HUES6 (cell line): ENCODE measurements around the gene ZBED6.
"Not testable (repeated sequence)": the region's sequence is repeated elsewhere in the genome, so short reads cannot be mapped to it uniquely, and the experiment has no call there.

ENCODE experiments used
- H3K27ac ChIP-seq: 2 replicates; pipeline ENCODE4 v1.7.0; 2013; ENCODE audit warnings: low read depth, mild to moderate bottlenecking, low read length, inconsistent platforms
- H3K27me3 ChIP-seq: 2 replicates; pipeline ENCODE4 v1.6.1; 2013; ENCODE audit warnings: low read length; ENCODE audit not compliant: control insufficient read depth, insufficient read depth
- H3K36me3 ChIP-seq: 2 replicates; pipeline ENCODE4 v1.6.1; 2013; ENCODE audit warnings: low read length; ENCODE audit not compliant: control insufficient read depth, insufficient read depth
- H3K4me1 ChIP-seq: 2 replicates; pipeline ENCODE4 v1.6.1; 2013; ENCODE audit warnings: low read length; ENCODE audit not compliant: control insufficient read depth, insufficient read depth
- H3K4me3 ChIP-seq: 2 replicates; pipeline ENCODE4 v1.5.1; 2013; ENCODE audit warnings: low read depth, low read length
- H3K9ac ChIP-seq: one replicate; pipeline ENCODE4 v1.6.1; 2013; ENCODE audit warnings: mild to moderate bottlenecking, low read length
- H3K9me3 ChIP-seq: 2 replicates; pipeline ENCODE4 v1.6.1; 2013; ENCODE audit warnings: low read depth, low read length; ENCODE audit not compliant: control insufficient read depth, insufficient read depth

Gene ZBED6

DNA sequence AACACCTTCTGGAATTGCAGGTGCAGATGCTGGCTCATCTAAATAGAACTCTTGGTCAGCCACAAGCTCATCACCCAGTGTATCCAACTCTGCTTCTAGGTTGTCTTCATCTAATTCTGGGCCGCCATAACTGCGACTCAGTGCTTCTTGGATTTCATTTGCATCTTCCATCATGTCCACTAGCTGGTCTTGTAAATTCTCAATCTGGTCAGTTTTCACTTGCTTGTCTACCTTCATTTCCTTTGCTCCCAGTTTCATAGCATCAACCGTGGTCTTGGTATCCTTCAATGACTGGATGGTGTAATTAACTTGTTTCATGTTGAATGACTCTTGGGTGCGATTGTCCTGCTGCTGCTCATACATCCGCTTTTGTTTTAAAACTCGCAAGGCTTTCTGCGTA, 10.3 kb downstream of the ZBED6 start:
- H3K27me3 ChIP-seq, result no peaks in the 10 kb centered on the region
- H3K4me3 ChIP-seq, result no peak overlapping the region
- H3K9ac ChIP-seq, result no peak overlapping the region
- no peak overlapping the region for H3K27ac ChIP-seq
- no peaks in the 10 kb centered on the region for H3K4me1 ChIP-seq
- no peaks in the 10 kb centered on the region for H3K9me3 ChIP-seq
- peaks cover 59% of the 10 kb centered on the region for H3K36me3 ChIP-seq

DNA sequence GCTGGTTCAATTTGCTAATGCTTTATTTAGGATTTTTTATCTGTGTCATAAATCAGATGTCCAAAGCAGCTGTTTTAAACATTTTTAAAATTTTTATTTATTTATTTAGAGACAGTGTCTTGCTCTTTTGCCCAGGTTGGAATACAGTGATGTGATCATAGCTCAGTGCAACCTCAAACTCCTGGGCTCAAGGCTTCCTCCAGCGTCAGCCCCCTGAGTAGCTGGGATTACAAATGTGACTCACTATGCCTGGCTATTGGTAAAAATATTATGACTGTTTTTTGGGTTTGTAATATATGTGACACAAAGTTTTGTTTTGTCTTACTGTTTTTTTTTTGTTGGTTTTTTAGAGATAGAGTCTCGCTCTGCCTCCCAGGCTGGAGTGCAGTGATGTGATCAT, 11.8 kb downstream of the ZBED6 start:
- Histone ChIP-seq H3K9me3 (no peaks in the 10 kb centered on the region), H3K27me3 (no peaks in the 10 kb centered on the region), H3K9ac (no peak overlapping the region), H3K36me3 (peaks cover 60% of the 10 kb centered on the region), H3K4me3 (no peak overlapping the region), H3K27ac (no peak overlapping the region), H3K4me1 (no peaks in the 10 kb centered on the region)

DNA sequence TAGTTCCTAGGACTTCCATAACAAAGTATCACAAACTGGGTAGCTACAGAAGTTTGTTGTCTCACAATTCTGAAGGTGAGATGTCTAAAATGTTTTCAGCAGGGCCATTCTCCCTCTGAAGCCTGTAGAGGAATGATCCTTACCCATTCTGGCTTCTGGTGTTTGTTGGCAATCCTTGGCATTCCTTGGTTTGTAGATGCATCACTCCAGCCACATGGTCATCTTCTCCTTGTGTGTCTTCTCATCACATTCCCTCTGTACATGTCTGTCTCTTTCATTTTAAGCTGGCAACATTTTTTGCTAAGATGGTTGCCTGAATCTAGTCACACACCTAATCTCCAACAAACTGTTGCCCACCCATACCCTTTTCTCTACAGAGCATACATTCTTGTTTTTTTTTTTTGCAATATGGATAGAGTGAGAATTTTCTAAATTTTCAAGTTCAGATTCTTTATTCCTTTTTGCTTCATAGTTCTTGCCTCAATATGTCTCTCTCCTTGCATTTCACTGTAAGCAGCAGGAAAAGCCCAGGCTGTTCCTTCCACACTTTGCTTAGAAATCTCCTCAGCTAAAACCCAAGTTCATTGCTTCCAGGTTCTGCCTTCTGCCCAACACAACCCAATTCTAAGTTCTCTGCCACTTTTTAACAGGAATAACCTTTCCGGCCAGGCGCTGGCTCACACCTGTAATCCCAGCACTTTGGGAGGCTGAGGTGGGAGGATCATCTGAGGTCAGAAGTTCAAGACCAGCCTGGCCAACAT, 18.3 kb downstream of the ZBED6 start:
- Histone ChIP-seq H3K9ac (no peak overlapping the region), H3K36me3 (peaks cover 71% of the 10 kb centered on the region), H3K27ac (no peak overlapping the region), H3K4me3 (no peak overlapping the region), H3K27me3 (no peaks in the 10 kb centered on the region), H3K9me3 (no peaks in the 10 kb centered on the region), H3K4me1 (no peaks in the 10 kb centered on the region)

DNA sequence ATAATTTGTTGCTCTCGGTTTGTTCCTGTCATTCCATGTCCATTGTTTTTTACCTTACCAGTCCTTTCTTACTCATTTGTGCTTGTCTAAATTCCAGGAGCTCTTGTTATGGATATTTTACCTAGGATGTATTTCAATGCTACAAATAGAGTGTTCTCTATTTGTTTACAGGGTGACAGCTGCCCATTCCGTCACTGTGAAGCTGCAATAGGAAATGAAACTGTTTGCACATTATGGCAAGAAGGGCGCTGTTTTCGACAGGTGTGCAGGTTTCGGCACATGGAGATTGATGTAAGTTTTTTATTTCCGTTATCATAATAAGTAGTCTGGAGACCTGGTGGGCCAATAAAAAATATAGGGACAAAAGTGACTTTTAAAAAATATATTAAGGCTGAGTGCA, 23.0 kb downstream of the ZBED6 start:
- no peaks in the 10 kb centered on the region for H3K9me3 ChIP-seq
- no peak overlapping the region for H3K9ac ChIP-seq
- no peaks in the 10 kb centered on the region for H3K4me1 ChIP-seq
- H3K4me3 ChIP-seq, result no peak overlapping the region
- peaks cover 83% of the 10 kb centered on the region for H3K36me3 ChIP-seq
- no peaks in the 10 kb centered on the region for H3K27me3 ChIP-seq
- no peak overlapping the region for H3K27ac ChIP-seq

DNA sequence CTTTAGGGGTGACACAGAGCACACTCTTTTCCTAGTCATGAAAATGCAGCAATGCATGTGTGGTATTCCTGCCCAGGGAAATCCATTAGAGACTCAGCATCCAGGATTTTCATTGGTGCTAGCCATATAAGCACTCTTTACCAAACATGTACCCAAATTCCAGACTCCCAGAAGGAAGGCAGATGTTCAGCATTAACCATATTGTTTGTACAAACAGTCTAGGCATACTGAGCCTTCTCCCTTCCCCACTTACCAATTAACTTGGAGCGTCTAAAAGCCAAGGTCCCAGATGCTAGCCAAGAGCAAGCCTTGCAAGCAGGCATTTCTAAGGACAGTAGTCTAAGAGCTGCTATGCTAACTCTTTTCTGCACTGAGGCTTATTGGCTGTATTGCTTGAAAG, 27.9 kb downstream of the ZBED6 start:
- Histone ChIP-seq H3K36me3 (peaks cover 77% of the 10 kb centered on the region), H3K27ac (no peak overlapping the region)

DNA sequence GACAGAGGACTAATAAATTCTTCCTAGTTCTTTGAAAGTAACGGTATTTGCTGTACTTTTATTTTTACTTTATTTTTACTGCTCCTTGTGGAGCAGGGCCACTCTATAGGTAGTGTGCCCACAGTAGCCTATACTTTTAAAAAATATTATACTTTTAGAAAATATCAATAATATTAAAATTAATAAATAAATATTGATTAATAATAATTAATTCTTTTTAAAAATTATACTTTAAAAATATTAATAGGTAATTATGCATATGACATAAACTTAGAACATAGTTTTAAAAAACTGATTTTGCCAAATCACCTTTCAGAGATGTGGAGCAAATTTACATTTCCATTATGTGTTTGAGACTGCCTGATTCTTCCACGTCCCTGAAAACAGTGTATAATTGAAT, 30.8 kb downstream of the ZBED6 start:
- Histone ChIP-seq H3K9me3 (no peaks in the 10 kb centered on the region), H3K27me3 (no peaks in the 10 kb centered on the region)

More for the DNA sequence above, 27.9 kb downstream of the ZBED6 start:
- no peak overlapping the region for H3K9ac ChIP-seq
- no peaks in the 10 kb centered on the region for H3K4me1 ChIP-seq
- no peaks in the 10 kb centered on the region for H3K9me3 ChIP-seq
- H3K27me3 ChIP-seq, result no peaks in the 10 kb centered on the region
- H3K4me3 ChIP-seq, result no peak overlapping the region

DNA sequence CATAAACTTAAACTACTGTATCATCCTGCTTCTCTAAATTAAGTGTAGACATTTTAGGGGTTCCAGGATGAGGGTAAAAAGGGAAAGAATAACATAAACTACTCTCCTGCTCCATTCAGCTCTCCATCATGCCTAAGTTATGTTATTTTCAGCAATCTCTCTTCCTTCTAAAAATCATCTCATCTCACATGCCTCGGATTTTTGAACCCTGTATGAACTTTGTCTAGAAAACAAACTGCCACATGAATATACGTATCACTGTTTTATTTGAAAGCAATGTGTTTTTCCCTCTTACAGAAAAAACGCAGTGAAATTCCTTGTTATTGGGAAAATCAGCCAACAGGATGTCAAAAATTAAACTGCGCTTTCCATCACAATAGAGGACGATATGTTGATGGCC, 32.6 kb downstream of the ZBED6 start:
- H3K36me3 ChIP-seq, result peaks cover 79% of the 10 kb centered on the region
- H3K9me3 ChIP-seq, result no peaks in the 10 kb centered on the region
- no peaks in the 10 kb centered on the region for H3K27me3 ChIP-seq
- H3K27ac ChIP-seq, result no peak overlapping the region
- no peak overlapping the region for H3K9ac ChIP-seq
- H3K4me1 ChIP-seq, result no peaks in the 10 kb centered on the region
- H3K4me3 ChIP-seq, result no peak overlapping the region

More for the DNA sequence above, 30.8 kb downstream of the ZBED6 start:
- H3K9ac ChIP-seq, result no peak overlapping the region
- no peak overlapping the region for H3K27ac ChIP-seq
- H3K4me3 ChIP-seq, result no peak overlapping the region
- no peaks in the 10 kb centered on the region for H3K4me1 ChIP-seq
- peaks cover 79% of the 10 kb centered on the region for H3K36me3 ChIP-seq

DNA sequence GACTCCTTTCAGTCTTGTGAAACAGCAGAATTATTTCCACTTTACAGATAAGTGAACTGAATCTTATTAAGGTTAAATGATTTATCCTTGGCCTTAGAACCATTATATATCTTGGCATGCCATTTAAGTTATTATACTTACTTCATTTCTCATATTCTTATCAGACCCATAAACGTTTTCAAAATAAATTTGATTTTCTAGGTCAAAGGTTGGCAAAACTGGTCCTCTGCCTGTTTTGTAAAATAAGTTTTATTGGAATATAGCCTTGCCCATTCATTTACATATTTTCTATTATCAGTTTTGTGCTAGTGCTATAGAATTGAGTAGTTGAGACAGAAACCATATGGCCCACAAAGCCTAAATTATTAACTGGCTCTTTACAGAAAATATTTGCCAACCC, 33.1 kb downstream of the ZBED6 start:
- no peaks in the 10 kb centered on the region for H3K4me1 ChIP-seq
- no peaks in the 10 kb centered on the region for H3K9me3 ChIP-seq
- H3K36me3 ChIP-seq, result peaks cover 74% of the 10 kb centered on the region
- H3K27ac ChIP-seq, result no peak overlapping the region
- H3K9ac ChIP-seq, result no peak overlapping the region
- no peak overlapping the region for H3K4me3 ChIP-seq
- H3K27me3 ChIP-seq, result no peaks in the 10 kb centered on the region

DNA sequence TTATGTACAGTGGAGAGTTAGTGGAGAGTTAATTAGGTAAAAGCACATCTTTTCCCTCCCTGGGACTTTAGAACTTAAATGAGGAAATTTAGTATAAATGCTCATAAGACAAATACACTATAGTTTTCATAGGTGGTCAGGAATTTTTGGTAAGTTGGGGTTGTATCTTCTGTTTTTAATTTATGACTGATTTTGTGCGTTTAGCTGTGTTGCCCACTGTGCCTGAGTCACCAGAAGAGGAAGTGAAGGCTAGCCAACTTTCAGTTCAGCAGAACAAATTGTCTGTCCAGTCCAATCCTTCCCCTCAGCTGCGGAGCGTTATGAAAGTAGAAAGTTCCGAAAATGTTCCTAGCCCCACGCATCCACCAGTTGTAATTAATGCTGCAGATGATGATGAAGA, 33.8 kb downstream of the ZBED6 start:
- peaks cover 75% of the 10 kb centered on the region for H3K36me3 ChIP-seq
- not testable (repeated sequence) for H3K4me3 ChIP-seq, H3K4me1 ChIP-seq, H3K9me3 ChIP-seq, H3K9ac ChIP-seq, H3K27ac ChIP-seq, H3K27me3 ChIP-seq

DNA sequence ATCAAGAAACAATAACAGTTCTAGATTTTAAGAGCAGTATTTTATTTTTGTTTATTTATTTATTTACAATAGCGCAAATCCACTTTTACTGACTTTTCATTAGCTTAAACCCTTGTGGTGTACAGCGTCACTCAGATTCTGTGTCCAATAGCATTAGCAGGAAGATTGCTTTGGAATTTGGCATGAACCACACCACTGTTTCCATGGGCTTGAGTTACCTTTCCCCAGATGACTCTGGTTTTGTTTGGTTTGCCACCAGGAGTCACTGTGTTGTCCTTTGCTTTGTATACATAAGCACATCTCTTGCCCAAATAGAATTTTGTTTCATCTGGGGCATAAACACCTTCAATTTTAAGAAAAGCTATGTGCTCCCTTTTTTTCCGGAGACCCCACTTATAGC, 40.1 kb downstream of the ZBED6 start:
- Histone ChIP-seq H3K9me3 (peaks cover 4% of the 10 kb centered on the region; the same call in 1 of the 2 replicates), H3K9ac (no peak overlapping the region), H3K27ac (no peak overlapping the region), H3K36me3 (peaks cover 91% of the 10 kb centered on the region), H3K4me1 (no peaks in the 10 kb centered on the region), H3K4me3 (no peak overlapping the region), H3K27me3 (no peaks in the 10 kb centered on the region)

DNA sequence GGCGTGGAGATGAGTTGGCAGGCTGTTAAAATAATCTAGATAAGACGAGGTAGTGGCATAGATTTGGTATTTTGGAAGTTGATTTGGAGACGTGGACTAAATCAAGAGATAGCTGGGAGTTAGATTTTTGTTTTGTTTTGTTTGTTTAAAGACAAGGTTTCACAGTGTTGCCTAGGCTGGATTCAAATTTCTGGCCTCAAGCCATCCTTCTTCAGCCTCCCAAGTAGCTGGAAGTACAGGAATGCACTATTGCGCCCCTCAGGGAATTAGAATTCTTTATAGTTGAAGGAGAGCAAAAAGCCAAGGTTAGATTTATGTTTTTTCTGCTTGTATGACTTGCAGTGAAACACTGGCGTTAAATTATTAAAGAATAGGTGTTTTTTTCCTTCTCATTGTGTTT, 43.7 kb downstream of the ZBED6 start:
- Histone ChIP-seq H3K36me3 (peaks cover 83% of the 10 kb centered on the region), H3K9me3 (peaks cover 9% of the 10 kb centered on the region), H3K4me3 (no peak overlapping the region), H3K9ac (no peak overlapping the region), H3K4me1 (no peaks in the 10 kb centered on the region), H3K27ac (no peak overlapping the region), H3K27me3 (no peaks in the 10 kb centered on the region)
